ENCODE data around the gene GPR107.
"Not testable (repeated sequence)": the region's sequence is repeated elsewhere in the genome, so short reads cannot be mapped to it uniquely, and the experiment has no call there.

GPR107 gene

GRCh38 chr9:130053504-130054324 is at the start of gene GPR107:
GPR107 (plus strand) TSS chr9:130053906; CDS start chr9:130053933, 27 bp downstream.
- DNase-seq: peak; percentile 63

- DNase-seq: no peak
Observed at GRCh38 chr9:130003943-130004552, 49.7 kb upstream of the GPR107 start.

GRCh38 chr9:130006952-130007351 is 46.8 kb upstream of the GPR107 start:
- DNase-seq: not testable (repeated sequence)

GRCh38 chr9:130008538-130008937 is 45.2 kb upstream of the GPR107 start:
- no peak for DNase-seq

- DNase-seq: not testable (repeated sequence)
Observed at GRCh38 chr9:130009546-130009945, 44.2 kb upstream of the GPR107 start.

- DNase-seq: no peak
Observed at GRCh38 chr9:130010151-130010988, 43.3 kb upstream of the GPR107 start.

GRCh38 chr9:130013326-130013725 is 40.4 kb upstream of the GPR107 start:
- no peak for DNase-seq

- DNase-seq: no peak
Observed at GRCh38 chr9:130015353-130016019, 38.2 kb upstream of the GPR107 start.

- no peak for DNase-seq
Observed at GRCh38 chr9:130017076-130017475, 36.6 kb upstream of the GPR107 start.

- not testable (repeated sequence) for DNase-seq
Observed at GRCh38 chr9:130017510-130017909, 36.2 kb upstream of the GPR107 start.

GRCh38 chr9:130018265-130018664 is 35.4 kb upstream of the GPR107 start:
- no peak for DNase-seq

GRCh38 chr9:130020618-130021017 is 33.1 kb upstream of the GPR107 start:
- DNase-seq: no peak

GRCh38 chr9:130021123-130021522 is 32.6 kb upstream of the GPR107 start:
- no peak for DNase-seq

- not testable (repeated sequence) for DNase-seq
Observed at GRCh38 chr9:130021842-130022241, 31.9 kb upstream of the GPR107 start.

- no peak for DNase-seq
Observed at GRCh38 chr9:130022566-130023143, 31.1 kb upstream of the GPR107 start.

GRCh38 chr9:130023144-130023787 is 30.4 kb upstream of the GPR107 start:
- DNase-seq: no peak

GRCh38 chr9:130023994-130024596 is 29.6 kb upstream of the GPR107 start:
- DNase-seq: no peak

- no peak for DNase-seq
Observed at GRCh38 chr9:130024597-130024994, 29.1 kb upstream of the GPR107 start.

- DNase-seq: no peak
Observed at GRCh38 chr9:130026583-130027340, 26.9 kb upstream of the GPR107 start.

- DNase-seq: no peak
Observed at GRCh38 chr9:130027533-130028365, 26.0 kb upstream of the GPR107 start.
